ENCODE results near the gene BIN1. TPM values are rescaled to one million over a fixed set of nuclear protein-coding genes. Genes with fewer than 3 reads are reported as not detected.

The BIN1 gene
- total RNA-seq, 2 donors from 2014 or later = 41.7 to 45.9 TPM

- no peak overlapping the region for H3K4me3 Mint-ChIP-seq
- no peak for TF ChIP-seq CTCF (conservative IDR thresholded peaks at IDR 0.05)
- H3K36me3 Mint-ChIP-seq (ENCODE audit: low read depth) = peaks cover 4% of the 10 kb centered on the region
- Histone ChIP-seq H3K27me3 (ENCODE audit: control insufficient read depth, insufficient read depth, low read length, poor library complexity, severe bottlenecking) (no peaks in the 10 kb centered on the region), H3K36me3 (ENCODE audit: control insufficient read depth, insufficient read depth, low read length) (no peaks in the 10 kb centered on the region), H3K4me1 (ENCODE audit: control insufficient read depth, insufficient read depth, low read length) (no peaks in the 10 kb centered on the region), H3K9ac (ENCODE audit: extremely low read depth, low read length, poor library complexity, severe bottlenecking) (no peak overlapping the region), H3K9me3 (ENCODE audit: control insufficient read depth, low read length) (no peaks in the 10 kb centered on the region), H3K4me3 (ENCODE audit: low read length) (no peak overlapping the region), H3K27ac (ENCODE audit: low read depth, low read length) (no peak overlapping the region)
- peaks cover 5% of the 10 kb centered on the region for H3K4me1 Mint-ChIP-seq
- no peak for DNase-seq
- peaks cover 5% of the 10 kb centered on the region for H3K27me3 Mint-ChIP-seq (ENCODE audit: insufficient read depth)
- WGBS, 2 experiments (ENCODE audit: insufficient coverage in 1 of 2, insufficient read length in 1 of 2) = 92 to 95% methylated on average over 10 to 11 of the region's 11 CpGs
- no peaks in the 10 kb centered on the region for H3K9me3 Mint-ChIP-seq
- H3K27ac Mint-ChIP-seq = no peak overlapping the region
These were observed 36.7 kb downstream of the BIN1 start for GRCh38 chr2:127070221-127070620.

- no peak for TF ChIP-seq CTCF (conservative IDR thresholded peaks at IDR 0.05)
- Histone ChIP-seq H3K9me3 (ENCODE audit: control insufficient read depth, low read length) (no peaks in the 10 kb centered on the region), H3K27me3 (ENCODE audit: control insufficient read depth, insufficient read depth, low read length, poor library complexity, severe bottlenecking) (no peaks in the 10 kb centered on the region), H3K4me1 (ENCODE audit: control insufficient read depth, insufficient read depth, low read length) (no peaks in the 10 kb centered on the region), H3K36me3 (ENCODE audit: control insufficient read depth, insufficient read depth, low read length) (no peaks in the 10 kb centered on the region), H3K9ac (ENCODE audit: extremely low read depth, low read length, poor library complexity, severe bottlenecking) (no peak overlapping the region), H3K4me3 (ENCODE audit: low read length) (no peak overlapping the region), H3K27ac (ENCODE audit: low read depth, low read length) (no peak overlapping the region)
- DNase-seq = no peak
- H3K9me3 Mint-ChIP-seq = no peaks in the 10 kb centered on the region
- H3K27me3 Mint-ChIP-seq (ENCODE audit: insufficient read depth) = peaks cover 5% of the 10 kb centered on the region
- no peak overlapping the region for H3K4me3 Mint-ChIP-seq
- H3K4me1 Mint-ChIP-seq = peaks cover 5% of the 10 kb centered on the region
- H3K36me3 Mint-ChIP-seq (ENCODE audit: low read depth) = peaks cover 4% of the 10 kb centered on the region
- WGBS, 2 experiments (ENCODE audit: insufficient coverage in 1 of 2, insufficient read length in 1 of 2) = 91 to 93% methylated on average over 6 to 11 of the region's 11 CpGs
- H3K27ac Mint-ChIP-seq = no peak overlapping the region
These were observed 37.4 kb downstream of the BIN1 start for GRCh38 chr2:127069536-127069935.

- H3K27ac Mint-ChIP-seq = no peak overlapping the region
- Histone ChIP-seq H3K4me1 (ENCODE audit: control insufficient read depth, insufficient read depth, low read length) (no peaks in the 10 kb centered on the region), H3K9ac (ENCODE audit: extremely low read depth, low read length, poor library complexity, severe bottlenecking) (no peak overlapping the region), H3K36me3 (ENCODE audit: control insufficient read depth, insufficient read depth, low read length) (no peaks in the 10 kb centered on the region), H3K27me3 (ENCODE audit: control insufficient read depth, insufficient read depth, low read length, poor library complexity, severe bottlenecking) (no peaks in the 10 kb centered on the region), H3K9me3 (ENCODE audit: control insufficient read depth, low read length) (no peaks in the 10 kb centered on the region), H3K27ac (ENCODE audit: low read depth, low read length) (no peak overlapping the region), H3K4me3 (ENCODE audit: low read length) (no peak overlapping the region)
- no peak for TF ChIP-seq CTCF (conservative IDR thresholded peaks at IDR 0.05)
- H3K4me3 Mint-ChIP-seq = no peak overlapping the region
- no peak for DNase-seq
- no peaks in the 10 kb centered on the region for H3K9me3 Mint-ChIP-seq
- peaks cover 5% of the 10 kb centered on the region for H3K4me1 Mint-ChIP-seq
- H3K36me3 Mint-ChIP-seq (ENCODE audit: low read depth) = peaks cover 4% of the 10 kb centered on the region
- WGBS, 2 experiments (ENCODE audit: insufficient coverage in 1 of 2, insufficient read length in 1 of 2) = 89 to 94% methylated on average over 8 to 10 of the region's 10 CpGs
- peaks cover 5% of the 10 kb centered on the region for H3K27me3 Mint-ChIP-seq (ENCODE audit: insufficient read depth)
These were observed 38.0 kb downstream of the BIN1 start for GRCh38 chr2:127069003-127069402.

Data from endodermal cell (in vitro differentiated cells).